CD4-positive, alpha-beta T cell treated with Interleukin-4 for 1 hour (primary cell): ENCODE data around the gene GJB5.
"Not testable (repeated sequence)": the region's sequence is repeated elsewhere in the genome, so short reads cannot be mapped to it uniquely, and the experiment has no call there.

Experiments used
- DNase-seq, 2 donors: peaks; one replicate each; pipeline ENCODE4 v3.0.0-alpha.2; 2020 to 2022

GJB5 gene

GRCh38 chr1:34746101-34746500 lies 8.7 kb upstream of the GJB5 start:
- DNase-seq = no peak

- no peak for DNase-seq
These were observed 7.8 kb upstream of the GJB5 start for GRCh38 chr1:34746785-34747637.

GRCh38 chr1:34747638-34747941 lies 7.3 kb upstream of the GJB5 start:
- DNase-seq = no peak

- DNase-seq = no peak
These were observed 4.9 kb upstream of the GJB5 start for GRCh38 chr1:34749992-34750391.

- no peak for DNase-seq
These were observed 4.2 kb upstream of the GJB5 start for GRCh38 chr1:34750610-34751009.

GRCh38 chr1:34753163-34753562 lies 1.7 kb upstream of the GJB5 start:
- DNase-seq = no peak

- DNase-seq = no peak
These were observed 1.1 kb downstream of the GJB5 start for GRCh38 chr1:34755961-34756360.

GRCh38 chr1:34757386-34757785 lies 2.5 kb downstream of the GJB5 start:
- DNase-seq = no peak

- no peak for DNase-seq
These were observed 3.9 kb downstream of the GJB5 start for GRCh38 chr1:34758751-34759150.

- no peak for DNase-seq
These were observed 4.9 kb downstream of the GJB5 start, which contains the start of gene GJB4 for GRCh38 chr1:34759503-34760357. Gene GJB4, plus strand, starts transcription at chr1:34759740. Its CDS starts 1,515 bp downstream, at chr1:34761255.

- DNase-seq = no peak
These were observed 6.4 kb downstream of the GJB5 start for GRCh38 chr1:34761176-34761761.

GRCh38 chr1:34761776-34762307 lies 7.0 kb downstream of the GJB5 start:
- DNase-seq = no peak

- DNase-seq = no peak
These were observed 7.8 kb downstream of the GJB5 start for GRCh38 chr1:34762474-34763141.

- no peak for DNase-seq
These were observed 8.4 kb downstream of the GJB5 start for GRCh38 chr1:34763142-34763781.

- no peak for DNase-seq
These were observed 14.0 kb downstream of the GJB5 start for GRCh38 chr1:34768856-34769255.

- no peak for DNase-seq
These were observed 16.2 kb downstream of the GJB5 start for GRCh38 chr1:34770891-34771504.

- no peak for DNase-seq
These were observed 16.9 kb downstream of the GJB5 start for GRCh38 chr1:34771573-34772371.

GRCh38 chr1:34773114-34773513 lies 18.3 kb downstream of the GJB5 start:
- not testable (repeated sequence) for DNase-seq

GRCh38 chr1:34774957-34775356 lies 20.1 kb downstream of the GJB5 start:
- no peak for DNase-seq

GRCh38 chr1:34776911-34777310 lies 22.1 kb downstream of the GJB5 start:
- DNase-seq = no peak
